ENCODE results near the gene HTT.
A peak's percentile ranks its signal among the peaks of the same experiment; 100 is the strongest.
"Not testable (repeated sequence)": the region's sequence is repeated elsewhere in the genome, so short reads cannot be mapped to it uniquely, and the experiment has no call there.

HTT gene

GRCh38 chr4:3046623-3047022 is 27.9 kb upstream of the HTT start:
- DNase-seq, result no peak

- peak; percentile 70 for DNase-seq
Measured at GRCh38 chr4:3047464-3048286, 26.8 kb upstream of the HTT start.

DNA sequence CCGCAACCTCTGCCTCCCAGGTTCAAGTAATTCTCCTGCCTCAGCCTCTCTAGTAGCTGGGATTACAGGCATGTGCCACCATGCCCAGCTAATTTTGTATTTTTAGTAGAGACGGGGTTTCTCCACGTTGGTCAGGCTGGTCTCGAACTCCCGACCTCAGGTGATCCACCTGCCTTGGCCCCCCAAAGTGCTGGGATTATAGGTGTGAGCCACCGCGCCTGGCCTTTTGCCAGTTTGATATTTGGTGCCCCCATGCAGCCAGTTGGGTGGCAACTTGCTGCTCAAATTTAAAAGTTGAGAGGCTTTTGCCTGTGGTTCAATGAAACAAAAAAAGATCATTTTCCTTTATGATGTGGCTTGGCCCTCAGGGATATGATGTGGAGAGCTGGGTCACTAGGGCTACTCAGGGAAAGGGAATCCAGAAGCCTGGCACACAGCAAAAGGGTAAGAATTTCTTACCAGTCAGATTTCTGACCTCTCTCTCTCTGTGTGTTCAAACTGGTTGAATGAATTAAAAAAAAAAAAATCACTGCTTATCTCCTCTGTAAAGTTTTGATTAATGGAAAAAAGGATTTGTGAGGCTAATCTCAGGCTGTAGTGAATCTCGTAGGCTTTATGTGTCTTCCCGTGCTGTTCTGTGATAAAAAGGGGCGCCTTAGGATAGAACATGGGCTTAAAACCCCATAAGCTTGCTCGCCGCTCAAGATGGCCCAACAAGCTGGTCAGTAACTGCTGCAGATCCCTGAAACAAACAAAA is 23.2 kb upstream of the HTT start:
- DNase-seq, result not testable (repeated sequence)

- no peak for DNase-seq
Measured at GRCh38 chr4:3054169-3054759, 20.2 kb upstream of the HTT start.

- no peak for DNase-seq
Measured at GRCh38 chr4:3059943-3060342, 14.5 kb upstream of the HTT start.

DNA sequence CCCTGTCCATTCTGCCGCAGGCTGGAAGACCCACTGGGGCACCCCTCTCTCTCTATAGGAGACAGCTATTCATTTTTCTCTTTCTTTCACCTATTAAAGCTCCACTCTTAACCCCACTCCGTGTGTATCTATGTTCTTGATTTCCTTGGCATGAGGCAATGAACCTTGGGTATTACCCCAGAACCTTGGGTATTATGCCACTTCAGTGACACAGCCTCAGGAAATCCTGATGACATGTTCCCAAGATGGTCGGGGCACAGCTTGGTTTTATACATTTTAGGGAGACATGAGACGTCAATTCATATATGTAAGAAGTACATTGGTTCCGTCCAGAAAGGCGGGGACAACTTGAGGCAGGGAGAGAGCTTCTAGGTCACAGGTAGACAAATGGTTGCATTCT is 13.5 kb upstream of the HTT start:
- DNase-seq, result no peak

GRCh38 chr4:3062471-3062870 is 12.0 kb upstream of the HTT start:
- DNase-seq, result no peak

DNA sequence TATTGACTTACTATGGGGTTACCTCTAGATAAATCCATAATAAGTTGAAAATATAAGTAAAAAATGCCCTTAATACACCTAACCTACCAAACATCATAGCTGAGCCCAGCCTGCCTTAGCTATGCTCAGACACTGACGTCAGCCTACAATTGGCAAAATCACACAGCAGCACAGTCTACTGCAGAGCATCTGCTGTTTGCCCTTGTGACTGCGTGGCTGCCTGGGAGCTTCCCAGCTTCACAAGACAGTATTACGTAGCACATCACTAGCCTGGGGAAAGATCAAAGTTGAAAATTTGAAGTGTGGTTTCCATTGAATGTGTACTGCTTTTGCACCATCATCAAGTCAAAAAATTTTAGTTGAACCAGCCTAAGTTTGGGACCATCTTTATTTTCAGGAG is 8.9 kb upstream of the HTT start:
- no peak for DNase-seq

DNA sequence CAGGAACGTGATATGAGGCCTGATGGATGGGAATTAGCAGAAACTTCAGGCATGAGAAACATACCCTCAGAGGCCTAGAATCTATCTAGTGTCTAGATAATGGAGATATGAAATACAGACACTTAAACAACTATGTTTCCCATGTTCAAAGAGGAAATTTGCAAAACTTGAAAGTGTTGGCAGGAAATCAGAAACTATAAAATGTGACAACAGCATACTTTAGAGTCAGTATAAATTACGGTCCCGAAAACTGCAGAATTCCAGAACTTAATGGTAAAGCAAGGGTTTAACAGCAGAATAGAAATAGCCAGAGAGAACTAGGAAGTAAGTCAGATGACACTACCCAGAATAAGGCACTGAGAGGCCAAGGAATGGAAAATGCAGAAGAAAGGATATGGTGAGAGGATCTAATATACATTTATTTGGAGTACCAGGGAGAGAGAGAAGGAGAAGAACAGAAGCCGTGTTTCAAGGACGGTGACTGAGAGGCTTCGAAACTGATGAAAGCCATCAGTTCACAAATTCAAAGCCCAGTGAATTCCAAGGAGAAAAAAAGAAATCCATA is 7.6 kb upstream of the HTT start:
- no peak for DNase-seq

GRCh38 chr4:3067473-3068001 is 6.9 kb upstream of the HTT start:
- DNase-seq, result no peak

- no peak for DNase-seq
Measured at GRCh38 chr4:3069661-3070199, 4.8 kb upstream of the HTT start.

DNA sequence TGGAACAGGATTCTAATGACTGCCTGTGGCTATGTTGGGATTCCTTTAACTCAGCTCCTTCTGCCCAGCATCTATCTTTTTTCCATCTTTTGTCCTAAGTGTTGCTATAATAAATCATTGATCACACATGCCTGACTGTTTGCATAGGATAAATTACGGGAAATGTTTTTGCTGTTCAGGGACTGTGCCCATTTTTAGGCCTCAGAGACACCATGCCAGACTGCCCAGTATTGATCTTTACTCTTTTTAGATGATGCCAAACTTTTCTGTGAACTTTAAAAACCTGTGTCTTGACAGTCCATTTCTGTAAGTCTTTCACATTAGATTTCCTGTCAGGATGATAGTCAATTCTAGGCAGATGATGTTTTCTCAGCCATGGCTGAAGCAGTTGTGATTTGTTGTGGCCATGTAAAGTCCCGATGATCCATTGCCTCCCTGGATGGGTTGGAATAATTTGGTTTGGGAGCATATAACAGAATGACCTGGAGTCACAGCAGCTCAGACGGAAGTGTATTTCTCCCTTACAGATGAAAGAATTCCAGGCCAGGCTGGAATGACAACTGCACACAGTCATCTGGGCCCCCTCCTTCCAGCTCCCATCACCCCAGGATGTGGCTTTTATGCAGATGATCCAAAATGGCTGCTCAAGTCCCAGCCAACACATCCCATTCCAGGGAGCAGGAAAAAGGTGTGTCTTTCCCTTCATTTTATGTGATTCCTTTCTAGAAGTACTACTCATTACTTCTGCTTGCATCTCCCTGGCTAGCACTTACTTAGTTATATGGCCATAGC is 3.6 kb upstream of the HTT start:
- no peak for DNase-seq

DNA sequence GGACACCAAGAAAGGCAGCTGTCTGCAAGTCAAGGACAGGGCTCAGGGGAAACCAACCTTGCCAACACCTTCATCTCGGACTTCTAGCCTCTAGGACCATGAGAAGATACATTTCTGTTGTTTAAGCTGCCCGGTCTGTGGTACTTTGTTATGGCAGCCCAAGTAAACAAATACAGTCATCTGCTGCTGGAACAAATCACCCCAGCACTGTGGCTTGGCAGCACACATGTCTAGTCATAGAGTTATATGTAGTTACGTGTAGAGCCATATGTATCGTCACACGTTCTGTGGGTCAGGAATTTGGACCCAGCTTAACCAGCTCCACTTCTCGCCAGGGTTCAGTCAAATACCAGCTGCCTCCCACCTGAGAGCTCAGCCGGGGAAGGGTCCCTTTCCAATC is 2.7 kb upstream of the HTT start:
- DNase-seq, result no peak

DNA sequence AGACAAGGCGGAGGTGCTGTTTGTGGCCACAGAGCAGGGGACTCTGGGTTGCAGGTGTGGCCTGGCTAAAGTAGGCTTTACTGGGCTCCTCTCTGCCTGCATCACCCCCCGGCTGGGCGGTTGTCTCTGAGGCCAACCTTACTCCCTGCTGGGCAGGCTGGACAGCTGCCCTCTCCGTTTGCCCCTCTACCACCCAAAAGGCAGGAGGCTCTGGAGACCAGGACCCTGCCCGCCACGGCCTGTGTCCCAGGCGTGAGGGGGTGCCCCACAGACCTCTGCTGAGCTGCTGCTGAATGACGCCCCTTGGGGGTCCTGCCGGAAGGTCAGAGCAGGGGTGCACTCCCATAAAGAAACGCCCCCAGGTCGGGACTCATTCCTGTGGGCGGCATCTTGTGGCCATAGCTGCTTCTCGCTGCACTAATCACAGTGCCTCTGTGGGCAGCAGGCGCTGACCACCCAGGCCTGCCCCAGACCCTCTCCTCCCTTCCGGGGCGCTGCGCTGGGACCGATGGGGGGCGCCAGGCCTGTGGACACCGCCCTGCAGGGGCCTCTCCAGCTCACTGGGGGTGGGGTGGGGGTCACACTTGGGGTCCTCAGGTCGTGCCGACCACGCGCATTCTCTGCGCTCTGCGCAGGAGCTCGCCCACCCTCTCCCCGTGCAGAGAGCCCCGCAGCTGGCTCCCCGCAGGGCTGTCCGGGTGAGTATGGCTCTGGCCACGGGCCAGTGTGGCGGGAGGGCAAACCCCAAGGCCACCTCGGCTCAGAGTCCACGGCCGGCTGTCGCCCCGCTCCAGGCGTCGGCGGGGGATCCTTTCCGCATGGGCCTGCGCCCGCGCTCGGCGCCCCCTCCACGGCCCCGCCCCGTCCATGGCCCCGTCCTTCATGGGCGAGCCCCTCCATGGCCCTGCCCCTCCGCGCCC is 1.1 kb upstream of the HTT start:
- DNase-seq, result no peak

DNA sequence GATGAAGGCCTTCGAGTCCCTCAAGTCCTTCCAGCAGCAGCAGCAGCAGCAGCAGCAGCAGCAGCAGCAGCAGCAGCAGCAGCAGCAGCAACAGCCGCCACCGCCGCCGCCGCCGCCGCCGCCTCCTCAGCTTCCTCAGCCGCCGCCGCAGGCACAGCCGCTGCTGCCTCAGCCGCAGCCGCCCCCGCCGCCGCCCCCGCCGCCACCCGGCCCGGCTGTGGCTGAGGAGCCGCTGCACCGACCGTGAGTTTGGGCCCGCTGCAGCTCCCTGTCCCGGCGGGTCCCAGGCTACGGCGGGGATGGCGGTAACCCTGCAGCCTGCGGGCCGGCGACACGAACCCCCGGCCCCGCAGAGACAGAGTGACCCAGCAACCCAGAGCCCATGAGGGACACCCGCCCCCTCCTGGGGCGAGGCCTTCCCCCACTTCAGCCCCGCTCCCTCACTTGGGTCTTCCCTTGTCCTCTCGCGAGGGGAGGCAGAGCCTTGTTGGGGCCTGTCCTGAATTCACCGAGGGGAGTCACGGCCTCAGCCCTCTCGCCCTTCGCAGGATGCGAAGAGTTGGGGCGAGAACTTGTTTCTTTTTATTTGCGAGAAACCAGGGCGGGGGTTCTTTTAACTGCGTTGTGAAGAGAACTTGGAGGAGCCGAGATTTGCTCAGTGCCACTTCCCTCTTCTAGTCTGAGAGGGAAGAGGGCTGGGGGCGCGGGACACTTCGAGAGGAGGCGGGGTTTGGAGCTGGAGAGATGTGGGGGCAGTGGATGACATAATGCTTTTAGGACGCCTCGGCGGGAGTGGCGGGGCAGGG is 568 bp downstream of the HTT start:
- peak; percentile 50 for DNase-seq

GRCh38 chr4:3075652-3075981 is 1.1 kb downstream of the HTT start:
- no peak for DNase-seq

- DNase-seq, result no peak
Measured at GRCh38 chr4:3077796-3078195, 3.3 kb downstream of the HTT start.

- DNase-seq, result peak; percentile 93
Measured at GRCh38 chr4:3079694-3080123, 5.2 kb downstream of the HTT start.

DNA sequence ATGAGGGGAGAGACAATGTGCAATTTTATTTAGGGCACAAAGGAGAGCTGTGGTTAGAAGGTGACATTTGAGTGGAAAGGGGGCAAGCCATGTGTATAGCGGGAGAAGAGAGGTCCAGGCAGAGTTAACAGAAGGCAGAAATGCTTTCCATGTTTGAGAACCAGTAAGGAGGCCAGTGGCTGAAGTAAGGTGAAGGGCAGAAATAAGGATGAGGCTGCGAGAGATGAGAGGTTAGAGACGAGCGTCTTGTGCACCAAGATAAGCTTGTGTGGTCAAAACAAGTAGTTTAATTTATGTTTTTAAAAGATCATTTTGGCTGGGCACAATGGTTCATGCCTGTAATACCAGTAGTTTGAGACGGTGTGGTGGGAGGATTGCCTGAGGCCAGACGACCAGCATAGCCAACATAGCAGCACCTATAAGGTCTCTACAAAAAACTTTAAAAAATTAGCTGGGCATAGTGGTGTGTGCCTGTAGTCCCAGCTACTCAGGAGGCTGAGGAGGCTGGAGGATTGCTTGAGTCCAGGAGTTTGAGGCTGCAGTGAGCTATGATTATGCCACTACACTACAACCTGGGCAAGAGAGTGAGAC is 8.5 kb downstream of the HTT start:
- peak; percentile 81 for DNase-seq

DNA sequence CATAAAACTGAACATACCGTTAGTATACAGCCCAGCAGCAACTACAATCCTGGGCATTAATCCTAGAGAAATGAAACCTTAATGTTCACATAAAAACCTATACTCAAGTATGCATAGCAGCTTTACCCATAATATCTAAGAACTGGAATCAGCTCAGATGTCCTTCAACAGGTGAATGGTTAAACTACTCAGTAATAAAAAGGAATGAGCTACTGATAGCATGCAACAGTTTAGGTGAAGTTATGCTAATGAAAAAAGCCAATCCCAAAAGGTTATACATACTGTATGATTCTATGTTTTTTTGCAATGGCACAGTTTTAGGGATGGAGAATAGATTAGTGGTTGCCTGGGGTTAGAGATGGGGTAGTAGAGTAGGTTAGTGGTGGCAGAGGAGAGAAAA is 9.3 kb downstream of the HTT start:
- DNase-seq, result no peak

Data from hematopoietic multipotent progenitor cell treated with erythropoietin and hydrocortisone succinate and interleukin-3 and kit ligand, for 8 days (in vitro differentiated cells).